Ramos (cell line): Measurements from ENCODE around the gene OCLN.
"Not testable (repeated sequence)": the region's sequence is repeated elsewhere in the genome, so short reads cannot be mapped to it uniquely, and the experiment has no call there.

Source experiments
- in situ Hi-C: fragments of 300-500 bp; cut with MboI; formaldehyde crosslinking; loops from one replicate; pipeline ENCODE4 v1.14.3; 2022; ENCODE audit warnings: low sequenced_read_pairs; ENCODE audit not compliant: unreplicated experiment

OCLN gene

GRCh38 chr5:69606839-69607238, 114.2 kb downstream of the OCLN start:
- in situ Hi-C loops = not testable (repeated sequence)
